ENCODE data around the gene PTPRO. TPM values are rescaled to one million over a fixed set of nuclear protein-coding genes. Genes with fewer than 3 reads are reported as not detected.

Gene PTPRO
- total RNA-seq, 1 donor from 2014 or later = 21.4 TPM

- DNase-seq = no peak
- TF ChIP-seq, protein P1, sequence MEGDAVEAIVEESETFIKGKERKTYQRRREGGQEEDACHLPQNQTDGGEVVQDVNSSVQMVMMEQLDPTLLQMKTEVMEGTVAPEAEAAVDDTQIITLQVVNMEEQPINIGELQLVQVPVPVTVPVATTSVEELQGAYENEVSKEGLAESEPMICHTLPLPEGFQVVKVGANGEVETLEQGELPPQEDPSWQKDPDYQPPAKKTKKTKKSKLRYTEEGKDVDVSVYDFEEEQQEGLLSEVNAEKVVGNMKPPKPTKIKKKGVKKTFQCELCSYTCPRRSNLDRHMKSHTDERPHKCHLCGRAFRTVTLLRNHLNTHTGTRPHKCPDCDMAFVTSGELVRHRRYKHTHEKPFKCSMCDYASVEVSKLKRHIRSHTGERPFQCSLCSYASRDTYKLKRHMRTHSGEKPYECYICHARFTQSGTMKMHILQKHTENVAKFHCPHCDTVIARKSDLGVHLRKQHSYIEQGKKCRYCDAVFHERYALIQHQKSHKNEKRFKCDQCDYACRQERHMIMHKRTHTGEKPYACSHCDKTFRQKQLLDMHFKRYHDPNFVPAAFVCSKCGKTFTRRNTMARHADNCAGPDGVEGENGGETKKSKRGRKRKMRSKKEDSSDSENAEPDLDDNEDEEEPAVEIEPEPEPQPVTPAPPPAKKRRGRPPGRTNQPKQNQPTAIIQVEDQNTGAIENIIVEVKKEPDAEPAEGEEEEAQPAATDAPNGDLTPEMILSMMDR (IDR thresholded peaks at IDR 0.05) = no peak
Observed at GRCh38 chr12:15444523-15444922, 122.2 kb downstream of the PTPRO start.

GRCh38 chr12:15446807-15447206 lies 124.5 kb downstream of the PTPRO start:
- ATAC-seq (no peak), DNase-seq (no peak)
- Histone ChIP-seq H3K27me3 (ENCODE audit: low read depth) (no peaks in the 10 kb centered on the region), H3K27ac (no peak overlapping the region), H3K4me1 (no peaks in the 10 kb centered on the region), H3K4me3 (no peak overlapping the region), H3K9me3 (no peaks in the 10 kb centered on the region), H3K36me3 (no peaks in the 10 kb centered on the region)
- TF ChIP-seq, protein P1 (IDR thresholded peaks at IDR 0.05) = no peak
- intact Hi-C loops (cut with DNase I) = no loop called here

More at GRCh38 chr12:15444523-15444922, 122.2 kb downstream of the PTPRO start:
- intact Hi-C loops (cut with DNase I) = no loop called here
- no peak for ATAC-seq
- no peak overlapping the region for H3K27ac ChIP-seq
- no peak overlapping the region for H3K4me3 ChIP-seq
- H3K4me1 ChIP-seq = no peaks in the 10 kb centered on the region
- H3K9me3 ChIP-seq = no peaks in the 10 kb centered on the region
- no peaks in the 10 kb centered on the region for H3K27me3 ChIP-seq (ENCODE audit: low read depth)
- H3K36me3 ChIP-seq = no peaks in the 10 kb centered on the region

DNA sequence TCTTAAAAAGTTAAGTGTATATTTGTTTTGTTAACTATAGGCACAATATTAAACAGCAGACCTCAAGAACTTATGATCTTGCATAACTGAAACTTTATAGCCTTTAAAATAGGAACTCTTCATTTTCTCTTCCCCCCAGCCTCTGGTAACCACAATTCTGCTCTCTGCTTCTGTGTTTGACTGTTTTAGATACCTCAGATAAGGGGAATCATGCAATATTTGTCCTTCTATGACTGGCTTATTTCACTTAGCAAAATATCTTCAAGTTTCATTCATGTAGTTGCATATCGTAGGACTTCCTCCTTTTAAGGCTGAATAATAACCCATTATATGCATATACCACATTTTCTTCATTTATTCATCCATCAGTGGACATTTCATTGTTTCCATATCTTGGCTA lies 131.3 kb downstream of the PTPRO start:
- no peak for DNase-seq
- Histone ChIP-seq H3K4me3 (no peak overlapping the region), H3K27me3 (ENCODE audit: low read depth) (no peaks in the 10 kb centered on the region), H3K27ac (no peak overlapping the region), H3K36me3 (no peaks in the 10 kb centered on the region), H3K9me3 (peaks cover 8% of the 10 kb centered on the region), H3K4me1 (no peaks in the 10 kb centered on the region)
- TF ChIP-seq, protein P1 (IDR thresholded peaks at IDR 0.05) = no peak
- intact Hi-C loops (cut with DNase I) = no loop called here
- ATAC-seq = no peak

DNA sequence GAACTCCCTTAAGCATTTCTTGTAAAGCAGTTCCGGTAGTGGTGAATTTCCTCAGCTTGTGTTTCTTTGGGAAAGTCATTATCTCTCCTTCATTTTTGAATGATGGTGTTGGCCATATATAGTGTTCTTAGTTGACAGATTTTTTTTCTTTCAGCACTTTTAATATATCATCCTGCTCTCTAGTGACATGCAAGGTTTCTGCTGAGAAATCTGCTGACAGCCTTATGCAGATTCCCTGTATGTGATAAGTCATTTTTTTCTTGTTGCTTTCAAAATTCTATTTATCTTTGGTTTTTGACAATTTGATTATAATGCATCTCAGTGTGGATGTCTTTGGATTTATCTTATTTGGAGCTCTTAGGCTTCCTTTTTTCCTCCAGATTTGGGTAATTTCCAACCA lies 135.7 kb downstream of the PTPRO start:
- Histone ChIP-seq H3K36me3 (no peaks in the 10 kb centered on the region), H3K4me3 (no peak overlapping the region), H3K27me3 (ENCODE audit: low read depth) (no peaks in the 10 kb centered on the region), H3K9me3 (peaks cover 8% of the 10 kb centered on the region), H3K27ac (no peak overlapping the region), H3K4me1 (no peaks in the 10 kb centered on the region)
- intact Hi-C loops (cut with DNase I) = no loop called here
- TF ChIP-seq, protein P1 (IDR thresholded peaks at IDR 0.05) = no peak
- ATAC-seq = no peak
- DNase-seq = no peak

DNA sequence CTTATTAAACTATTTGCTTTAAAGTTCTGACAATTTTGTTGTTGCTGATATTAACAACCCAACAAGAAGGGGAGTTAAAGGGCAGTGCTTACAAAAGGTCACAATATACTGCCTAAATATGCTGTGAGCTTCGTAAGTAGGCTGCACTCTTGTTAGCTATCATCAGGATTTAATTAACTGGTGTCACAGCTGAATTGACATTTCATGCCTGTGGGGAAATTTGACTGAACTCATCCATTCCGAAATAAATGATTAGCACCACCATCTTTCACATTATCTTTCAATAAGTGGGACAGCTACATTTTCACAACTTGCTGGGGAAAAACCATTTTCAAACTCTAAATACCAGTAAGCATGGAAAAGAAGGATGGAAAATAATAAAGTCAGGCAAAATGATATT lies 146.6 kb downstream of the PTPRO start:
- Histone ChIP-seq H3K27ac (no peak overlapping the region), H3K9me3 (no peaks in the 10 kb centered on the region), H3K4me1 (no peaks in the 10 kb centered on the region), H3K27me3 (ENCODE audit: low read depth) (peaks cover 5% of the 10 kb centered on the region), H3K4me3 (no peak overlapping the region), H3K36me3 (no peaks in the 10 kb centered on the region)
- intact Hi-C loops (cut with DNase I) = no loop called here
- TF ChIP-seq, protein P1 (IDR thresholded peaks at IDR 0.05) = no peak
- ATAC-seq (no peak), DNase-seq (no peak)

DNA sequence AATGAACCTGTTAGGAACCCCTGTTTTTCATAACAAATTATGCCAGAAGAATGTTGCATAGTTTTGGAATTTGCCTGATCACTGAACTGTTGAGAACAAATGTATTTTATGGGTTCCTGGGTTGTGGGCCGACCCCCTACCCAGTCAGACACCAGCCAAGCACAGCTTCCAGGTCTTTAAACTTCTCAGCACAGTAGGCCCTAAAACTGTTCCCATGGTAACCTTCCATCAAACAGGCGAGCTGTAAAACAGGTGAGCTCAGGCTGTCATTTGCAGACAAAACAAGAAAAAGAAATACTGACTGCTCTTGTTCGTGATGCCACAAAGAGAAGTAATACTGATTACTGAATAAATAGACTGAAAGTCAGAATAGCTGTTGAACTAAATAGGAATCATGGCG lies 147.0 kb downstream of the PTPRO start:
- intact Hi-C loops (cut with DNase I) = no loop called here
- DNase-seq (no peak), ATAC-seq (no peak)
- Histone ChIP-seq H3K4me3 (no peak overlapping the region), H3K9me3 (no peaks in the 10 kb centered on the region), H3K27ac (no peak overlapping the region), H3K27me3 (ENCODE audit: low read depth) (peaks cover 5% of the 10 kb centered on the region), H3K36me3 (no peaks in the 10 kb centered on the region), H3K4me1 (no peaks in the 10 kb centered on the region)
- TF ChIP-seq, protein P1 (IDR thresholded peaks at IDR 0.05) = no peak

Data from lower lobe of right lung (tissue), 2 donors.